Measurements from ENCODE around the gene NFIC.

DNA sequence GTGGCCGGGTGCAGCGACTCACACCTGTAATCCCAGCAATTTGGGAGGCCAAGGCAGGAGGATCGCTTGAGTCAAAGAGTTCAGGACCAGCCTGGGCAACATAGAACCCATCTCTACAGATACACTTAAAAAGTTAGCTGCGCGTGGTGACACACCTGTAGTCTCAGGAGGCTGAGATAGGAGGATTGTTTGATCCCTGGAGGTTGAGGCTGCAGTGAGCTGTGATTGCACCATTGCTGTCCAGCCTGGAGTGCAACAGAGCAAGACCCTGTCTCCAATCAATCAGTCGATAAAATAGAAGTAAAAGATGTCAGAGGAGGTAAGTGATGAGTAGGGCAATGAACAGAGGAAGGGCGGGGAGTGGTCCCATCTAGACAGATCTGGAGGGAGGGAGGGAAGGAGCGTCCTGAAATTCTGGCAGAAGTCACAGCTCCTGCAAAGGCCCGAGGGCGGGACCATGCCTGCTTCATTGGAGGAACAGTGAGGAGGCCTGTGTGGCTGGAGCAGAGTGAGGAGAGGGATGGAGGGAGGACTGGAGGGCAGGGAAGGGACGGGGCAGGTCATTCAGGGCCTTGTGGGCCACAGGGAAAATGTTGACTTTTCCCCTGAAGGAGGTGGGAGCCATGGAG, 104.2 kb downstream of the NFIC start:
- TF ChIP-seq EZH2 (IDR thresholded peaks at IDR 0.05) (no peak), EZH2phosphoT487 (IDR thresholded peaks at IDR 0.05) (no peak)
- TF ChIP-seq, protein P1, sequence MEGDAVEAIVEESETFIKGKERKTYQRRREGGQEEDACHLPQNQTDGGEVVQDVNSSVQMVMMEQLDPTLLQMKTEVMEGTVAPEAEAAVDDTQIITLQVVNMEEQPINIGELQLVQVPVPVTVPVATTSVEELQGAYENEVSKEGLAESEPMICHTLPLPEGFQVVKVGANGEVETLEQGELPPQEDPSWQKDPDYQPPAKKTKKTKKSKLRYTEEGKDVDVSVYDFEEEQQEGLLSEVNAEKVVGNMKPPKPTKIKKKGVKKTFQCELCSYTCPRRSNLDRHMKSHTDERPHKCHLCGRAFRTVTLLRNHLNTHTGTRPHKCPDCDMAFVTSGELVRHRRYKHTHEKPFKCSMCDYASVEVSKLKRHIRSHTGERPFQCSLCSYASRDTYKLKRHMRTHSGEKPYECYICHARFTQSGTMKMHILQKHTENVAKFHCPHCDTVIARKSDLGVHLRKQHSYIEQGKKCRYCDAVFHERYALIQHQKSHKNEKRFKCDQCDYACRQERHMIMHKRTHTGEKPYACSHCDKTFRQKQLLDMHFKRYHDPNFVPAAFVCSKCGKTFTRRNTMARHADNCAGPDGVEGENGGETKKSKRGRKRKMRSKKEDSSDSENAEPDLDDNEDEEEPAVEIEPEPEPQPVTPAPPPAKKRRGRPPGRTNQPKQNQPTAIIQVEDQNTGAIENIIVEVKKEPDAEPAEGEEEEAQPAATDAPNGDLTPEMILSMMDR (IDR thresholded peaks at IDR 0.05), result no peak

Measured in neural progenitor cell (in vitro differentiated cells).